Head of caudate nucleus (tissue), 42 donors: ENCODE data around the gene RNF4.

Experiments
- DNase-seq, 42 donors: peaks; one replicate each; pipeline versions ENCODE4 v3.0.0 to v3.0.0-alpha.2; 2020 to 2021; ENCODE audit warnings: mixed read lengths in 7 of 42
- intact Hi-C: fragments of 100-400 bp; cut with DNase I; formaldehyde crosslinking; loops from one replicate; pipeline ENCODE4 v1.15.0; 2022

The RNF4 gene

DNA sequence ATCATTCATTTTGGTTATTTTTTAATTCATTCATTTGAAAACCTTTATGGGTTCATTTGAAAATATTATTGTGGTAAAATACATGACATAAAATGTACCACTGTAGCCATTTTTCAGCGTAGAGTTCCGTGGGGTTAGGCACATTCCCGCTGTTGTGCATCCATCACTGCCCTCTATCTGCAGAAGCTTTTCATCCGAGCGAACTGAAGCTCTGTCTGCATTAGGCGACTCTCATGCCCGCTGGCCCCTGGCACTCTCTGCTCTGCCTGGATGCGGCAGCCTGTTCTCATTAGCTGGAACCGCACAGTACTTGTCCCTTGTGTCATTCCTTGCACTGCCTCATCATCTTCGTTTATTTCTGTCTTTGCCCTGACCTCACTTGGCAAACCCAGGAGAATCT lies 32.6 kb upstream of the RNF4 start:
- peak in 41 of 42 donors; percentile 33 to 90 (median 73) for DNase-seq
- intact Hi-C loops: no loop called here

DNA sequence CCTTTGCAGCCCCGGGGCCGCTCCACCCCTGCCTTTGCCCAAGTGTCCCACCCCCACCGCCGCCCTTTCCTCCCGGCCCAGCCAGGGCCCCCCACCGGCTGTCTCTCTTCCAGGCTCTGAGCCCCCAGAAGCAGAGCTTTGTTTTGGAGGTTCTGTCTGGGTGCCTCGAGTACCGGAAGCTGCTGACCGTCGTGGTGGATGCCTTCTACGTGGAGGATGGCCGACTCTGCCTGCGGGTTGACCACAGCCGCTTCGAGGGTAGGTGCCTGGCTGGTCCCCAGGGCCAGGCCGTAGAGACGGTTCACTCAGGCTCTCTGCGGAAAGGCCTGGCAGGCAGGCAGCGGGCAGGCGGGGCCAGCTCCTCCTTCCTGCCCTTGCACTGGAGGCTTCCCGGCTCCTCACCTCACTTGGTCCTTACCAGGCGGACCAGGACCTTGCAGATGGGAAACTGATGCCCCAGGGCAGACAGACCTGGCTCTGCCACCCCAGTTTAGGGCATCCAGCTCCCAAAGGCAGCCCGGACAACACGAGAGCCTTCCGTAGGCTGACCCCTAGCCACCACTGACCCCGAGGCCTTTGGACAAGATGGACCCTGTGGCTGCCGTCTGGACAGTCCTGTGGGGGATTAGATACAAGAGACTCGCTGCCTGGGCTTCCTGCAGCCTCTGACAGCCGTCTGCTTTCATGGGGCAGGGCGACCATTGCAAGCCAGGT lies 32.0 kb upstream of the RNF4 start:
- intact Hi-C loops: no loop called here
- no peak for DNase-seq

DNA sequence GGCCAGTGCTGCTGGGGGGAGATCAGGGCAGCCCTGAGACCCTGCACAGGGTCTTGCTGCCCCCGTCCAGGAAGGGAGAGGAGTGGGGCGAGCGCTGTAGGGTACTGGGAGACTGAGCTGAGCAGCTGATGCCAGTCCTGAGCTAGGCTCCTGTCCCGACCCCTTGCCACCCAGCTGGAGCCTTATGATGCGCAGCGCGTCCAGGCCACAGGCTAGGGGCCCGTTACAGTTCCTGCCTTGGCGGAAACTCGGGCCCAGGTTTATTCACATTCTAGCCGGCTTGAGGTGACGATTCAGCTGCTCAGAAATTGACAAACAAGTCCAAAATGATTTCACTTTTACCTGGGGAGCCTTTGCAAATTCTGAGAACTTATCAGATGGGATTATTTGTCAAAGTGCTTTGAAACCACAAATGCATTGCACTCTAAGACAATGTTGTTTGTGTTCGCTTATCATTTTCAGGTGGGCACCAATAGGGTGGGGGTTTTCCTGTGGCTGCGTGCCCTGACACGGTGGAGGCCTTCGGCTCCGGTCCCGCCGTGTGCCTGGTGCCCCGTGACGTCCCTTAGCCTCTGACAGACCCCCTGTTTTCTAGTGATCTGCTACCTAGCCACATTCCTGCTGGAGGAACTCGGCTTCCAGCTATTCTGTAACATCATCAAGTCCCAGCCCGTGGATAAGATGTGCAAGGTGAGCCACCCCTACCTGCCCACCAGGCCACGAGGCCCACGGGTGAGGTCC lies 31.3 kb upstream of the RNF4 start:
- intact Hi-C loops: no loop called here
- no peak for DNase-seq

DNA sequence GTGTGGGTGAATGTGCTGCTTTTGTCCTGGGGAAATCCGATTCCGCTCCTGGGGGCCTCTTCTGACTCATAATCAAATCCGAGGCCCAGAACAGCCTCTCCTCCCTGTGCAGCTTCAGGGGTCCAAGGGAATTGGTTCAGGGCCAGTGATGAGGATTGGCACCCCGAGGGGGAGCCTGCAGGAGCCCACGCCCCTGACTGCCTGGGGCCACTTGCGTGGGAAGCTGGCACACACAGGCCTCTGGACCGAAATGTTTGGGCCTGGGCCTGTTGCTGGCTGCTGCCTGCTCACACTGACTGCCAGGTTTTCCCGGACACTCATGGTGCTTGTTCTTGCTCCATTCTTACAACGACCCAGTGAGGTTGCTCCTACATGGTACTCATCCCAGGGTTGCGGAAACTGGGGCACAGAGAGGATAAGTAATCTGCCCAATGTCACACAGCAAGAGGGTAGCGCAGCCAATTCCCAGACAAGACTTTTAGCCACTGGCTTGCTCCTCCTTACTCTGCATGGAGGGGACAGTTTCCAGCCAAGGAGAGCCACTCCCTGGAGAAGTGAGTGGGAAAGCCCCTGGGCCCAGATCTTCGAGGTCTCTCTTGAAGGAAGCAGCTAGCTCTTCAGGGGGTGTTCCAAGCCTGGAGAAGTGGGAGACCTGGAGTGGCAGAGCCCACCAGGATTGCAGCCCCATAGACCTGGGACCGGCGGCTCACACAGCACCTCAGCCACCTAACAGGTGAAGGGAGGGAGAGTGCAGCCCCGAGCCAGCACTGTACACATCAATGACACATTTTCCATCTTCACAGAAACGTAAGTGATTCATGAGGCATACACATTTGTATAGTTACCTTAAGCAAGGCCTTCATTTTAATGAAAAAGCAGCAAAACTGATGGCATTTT lies 29.8 kb upstream of the RNF4 start:
- peak in 13 of 42 donors; percentile 30 to 75 (median 48) for DNase-seq
- intact Hi-C loops: no loop called here

DNA sequence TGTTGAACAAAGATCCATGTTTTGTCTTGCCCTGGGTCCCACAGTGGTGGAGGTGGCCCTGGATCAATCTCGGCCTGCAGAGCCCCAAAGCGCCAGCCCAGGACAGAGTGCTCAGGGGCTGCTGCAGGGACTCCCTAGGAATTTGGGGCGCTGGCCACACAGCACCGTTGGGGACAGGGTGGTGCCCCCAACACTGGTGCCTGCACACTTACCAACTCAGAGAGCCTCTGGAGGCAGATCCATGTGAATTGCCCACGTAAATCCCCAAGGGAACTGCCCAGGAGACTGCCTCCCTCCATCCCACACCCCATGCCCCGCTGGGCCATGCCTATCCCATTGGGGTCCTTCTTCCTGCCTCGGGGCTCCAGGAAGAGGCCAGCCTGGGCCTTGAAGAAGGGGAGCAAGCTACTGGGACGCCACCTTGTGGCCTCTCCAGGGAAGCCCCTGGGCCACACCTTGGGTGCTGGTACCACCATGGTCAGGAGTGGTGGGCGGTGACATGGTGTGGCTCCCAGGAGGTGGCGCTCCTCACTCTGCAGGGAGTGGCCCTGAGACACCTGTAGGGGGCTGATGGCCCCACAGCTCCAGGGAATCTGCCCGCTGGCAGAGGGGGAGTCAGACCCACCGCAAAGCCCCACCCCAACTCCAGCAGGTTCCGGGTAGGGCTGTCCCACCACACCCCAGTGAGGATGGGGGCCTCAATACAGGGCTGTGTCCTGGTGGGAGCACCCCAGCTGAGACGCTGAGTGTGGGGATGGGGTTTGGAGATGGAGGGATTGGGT lies 27.3 kb upstream of the RNF4 start:
- intact Hi-C loops: no loop called here
- DNase-seq: peak in 24 of 42 donors; percentile 15 to 67 (median 37)

DNA sequence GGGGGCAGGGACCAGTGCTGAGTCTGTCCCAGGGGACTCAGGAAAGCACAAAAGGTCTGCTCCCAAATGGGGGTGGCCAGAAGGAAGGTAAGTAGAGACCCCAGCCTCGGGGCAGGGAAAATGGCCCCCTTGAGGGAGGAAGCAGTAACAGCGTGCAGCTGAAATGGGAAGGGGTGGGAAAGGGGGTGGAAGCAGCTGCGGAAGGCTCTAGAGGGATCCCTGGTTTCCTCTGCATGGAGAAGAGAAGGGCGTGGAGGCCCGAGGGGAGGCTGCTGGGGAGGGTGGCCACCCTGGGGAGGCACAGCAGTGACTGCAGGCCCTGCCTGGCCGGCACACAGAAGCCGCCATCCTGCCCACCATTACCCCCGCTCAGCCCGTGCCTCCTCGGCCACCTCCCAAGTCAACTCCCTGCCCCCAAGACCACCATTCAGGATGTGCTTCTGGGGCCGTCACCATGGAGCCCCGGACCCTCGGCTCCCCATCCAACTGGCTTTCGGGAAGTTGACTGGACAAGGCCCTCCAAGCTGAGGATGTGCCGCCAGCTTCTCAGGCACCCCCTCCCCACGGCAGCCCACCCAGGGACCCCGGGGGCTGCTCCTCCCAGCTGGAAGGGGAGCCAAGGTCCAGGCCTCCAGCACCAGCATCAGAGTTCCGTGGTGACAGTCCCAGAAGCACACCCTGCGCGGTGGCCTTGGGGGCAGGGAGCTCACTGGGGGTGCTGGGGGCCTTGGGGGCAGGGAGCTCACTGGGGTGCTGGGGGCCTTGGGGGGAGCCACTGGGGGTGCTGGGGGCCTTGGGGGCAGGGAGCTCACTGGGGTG lies 26.5 kb upstream of the RNF4 start:
- no peak for DNase-seq

DNA sequence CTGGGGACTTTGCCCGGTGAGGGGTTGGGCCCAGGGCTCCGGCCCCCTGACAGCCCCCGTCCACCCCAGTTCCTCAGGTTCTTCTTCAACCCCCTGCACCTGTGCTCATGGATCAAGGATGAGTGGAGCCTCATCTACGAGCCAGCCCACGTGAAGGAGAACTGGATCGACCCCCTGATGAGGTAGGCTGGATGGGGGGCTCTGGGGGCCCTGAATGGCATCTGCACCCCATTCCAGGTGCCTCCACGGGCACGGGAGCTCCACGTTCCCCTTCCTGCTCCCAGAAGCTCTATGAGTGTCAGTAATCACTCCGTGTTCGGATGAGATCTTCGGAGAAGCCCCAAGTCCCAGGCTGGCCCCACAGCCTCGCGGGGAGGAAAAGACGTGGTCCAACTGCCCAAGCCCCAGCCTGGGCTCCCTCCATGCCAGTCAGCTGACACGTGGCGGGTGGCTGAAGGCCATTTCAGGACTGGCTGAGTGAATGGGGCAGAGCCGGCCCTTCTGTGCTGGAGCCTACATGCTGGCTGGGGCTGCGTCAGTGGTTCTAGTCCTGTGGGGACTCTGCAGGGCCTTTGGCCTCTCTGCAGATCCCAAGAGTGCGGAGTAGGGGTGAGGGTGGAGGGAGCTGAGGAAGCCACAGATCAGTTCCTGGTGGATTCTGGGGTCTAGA lies 25.7 kb upstream of the RNF4 start:
- intact Hi-C loops: no loop called here
- DNase-seq: peak in 1 of 42 donors; percentile 20

More for the DNA sequence above, 26.5 kb upstream of the RNF4 start:
- intact Hi-C loops: no loop called here

DNA sequence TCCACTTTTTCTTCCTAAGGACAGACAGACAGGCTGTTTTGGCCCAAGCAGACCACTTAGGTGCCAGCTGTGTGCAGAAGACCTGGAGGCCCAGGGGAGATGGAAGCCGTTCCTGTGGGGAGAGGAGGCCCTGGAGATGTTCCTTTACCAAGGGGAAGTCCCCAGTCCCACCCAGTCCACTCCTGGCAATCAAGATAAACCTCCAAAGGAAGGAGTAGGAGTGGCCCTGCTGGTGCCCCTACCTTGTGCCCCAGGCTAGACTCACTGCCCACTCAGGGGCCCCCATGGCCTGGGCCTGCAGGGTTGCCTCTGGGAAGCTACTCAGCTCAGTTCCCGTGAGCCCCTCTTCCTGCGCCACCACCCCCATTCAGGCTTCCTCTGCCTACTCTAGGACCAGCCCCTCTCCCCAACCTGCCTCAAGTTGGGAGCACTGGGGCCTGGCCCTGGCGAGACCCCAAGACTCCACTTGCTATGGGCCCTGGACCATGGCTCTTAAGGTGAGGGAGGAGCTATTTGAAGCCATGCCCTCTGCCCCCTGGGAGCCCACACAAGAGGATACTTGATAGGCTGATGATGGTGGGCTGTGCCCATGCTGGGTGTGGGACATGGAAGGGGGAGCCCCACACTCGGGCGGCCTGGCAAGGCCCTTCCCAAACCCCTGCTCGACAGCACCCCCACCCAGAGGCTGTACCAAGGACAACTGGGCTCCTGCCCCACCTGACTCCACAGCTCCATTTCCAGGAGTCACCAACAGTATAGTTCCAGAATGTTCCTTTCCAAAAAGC lies 24.8 kb upstream of the RNF4 start:
- intact Hi-C loops: no loop called here
- no peak for DNase-seq

DNA sequence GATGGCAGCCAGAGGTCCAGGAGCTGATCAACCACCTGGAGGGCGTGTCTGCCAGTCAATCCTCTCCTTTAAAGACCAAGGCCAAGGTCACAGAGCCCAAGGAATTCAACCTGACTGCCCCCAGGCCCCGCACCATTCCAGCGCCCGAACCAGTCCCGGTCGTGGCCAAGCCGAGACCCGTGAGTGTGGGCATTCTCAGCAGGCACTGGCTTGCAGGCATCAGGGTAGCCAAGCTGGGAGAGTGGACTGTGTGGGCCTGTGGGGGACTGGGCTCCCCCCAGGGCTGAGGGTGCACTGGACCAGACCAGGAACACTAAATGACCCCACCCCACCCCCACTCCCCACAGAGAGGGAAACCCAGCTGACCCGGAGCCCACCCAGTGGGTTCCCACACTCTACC lies 23.8 kb upstream of the RNF4 start:
- intact Hi-C loops: no loop called here

DNA sequence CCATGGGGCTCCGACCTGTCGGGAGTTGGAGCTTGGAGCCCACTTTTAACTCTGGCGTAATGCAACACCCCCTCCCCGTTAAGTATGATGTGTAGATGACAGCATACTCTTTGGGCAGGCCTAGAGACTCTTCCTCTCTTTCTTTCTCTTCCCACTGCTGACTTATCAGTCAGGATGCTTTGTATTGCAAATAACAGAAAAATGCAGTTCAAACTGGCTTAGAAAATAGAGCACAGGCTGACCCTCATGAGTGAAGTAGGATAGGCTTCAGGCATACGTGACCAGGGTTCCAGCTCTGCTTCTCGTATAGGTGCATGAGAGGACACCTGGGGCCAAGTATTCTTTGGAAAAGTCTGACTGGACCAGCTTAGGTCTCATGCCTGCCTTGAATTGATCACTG lies 23.3 kb upstream of the RNF4 start:
- intact Hi-C loops: no loop called here
- DNase-seq: no peak

More for the DNA sequence above, 23.8 kb upstream of the RNF4 start:
- DNase-seq: no peak

DNA sequence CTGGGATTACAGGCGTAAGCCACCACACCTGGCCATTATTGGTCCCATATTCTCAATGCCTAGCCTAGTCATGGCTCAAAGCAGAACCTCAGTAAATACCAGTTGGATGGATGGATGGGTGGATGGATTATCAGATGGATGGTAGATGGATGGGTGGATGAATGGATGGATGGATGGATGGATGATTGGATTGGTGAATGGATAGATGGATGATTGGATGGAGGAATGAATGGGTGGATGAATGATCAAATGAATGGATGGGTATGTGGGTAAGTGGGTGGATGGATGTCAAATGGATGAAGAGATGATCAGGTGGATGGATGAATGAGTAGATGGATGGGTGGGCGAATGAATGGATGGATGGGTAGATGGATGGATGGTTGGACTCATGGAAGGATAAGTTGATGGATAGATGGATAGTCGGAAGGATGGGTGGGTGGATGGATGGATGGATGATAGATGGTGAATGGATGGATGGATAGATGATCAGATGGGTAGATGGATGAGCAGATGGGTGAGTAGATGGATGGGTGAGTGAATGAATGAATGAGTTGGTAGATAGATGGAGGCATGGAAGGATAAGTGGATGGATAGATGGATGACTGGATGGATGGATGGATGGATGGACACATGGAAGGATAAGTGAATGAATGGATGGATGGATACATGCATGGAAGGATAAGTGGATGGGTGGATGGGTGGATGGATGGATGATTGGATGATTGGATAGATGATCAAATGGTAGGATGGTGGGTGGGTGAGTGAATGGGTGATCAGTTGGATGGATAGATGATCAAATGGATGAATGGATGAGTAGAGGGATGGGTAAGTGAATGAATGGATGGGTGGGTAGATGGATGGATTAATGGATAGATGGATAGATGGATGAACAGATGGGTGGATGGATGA lies 22.0 kb upstream of the RNF4 start:
- no peak for DNase-seq
- intact Hi-C loops: no loop called here

DNA sequence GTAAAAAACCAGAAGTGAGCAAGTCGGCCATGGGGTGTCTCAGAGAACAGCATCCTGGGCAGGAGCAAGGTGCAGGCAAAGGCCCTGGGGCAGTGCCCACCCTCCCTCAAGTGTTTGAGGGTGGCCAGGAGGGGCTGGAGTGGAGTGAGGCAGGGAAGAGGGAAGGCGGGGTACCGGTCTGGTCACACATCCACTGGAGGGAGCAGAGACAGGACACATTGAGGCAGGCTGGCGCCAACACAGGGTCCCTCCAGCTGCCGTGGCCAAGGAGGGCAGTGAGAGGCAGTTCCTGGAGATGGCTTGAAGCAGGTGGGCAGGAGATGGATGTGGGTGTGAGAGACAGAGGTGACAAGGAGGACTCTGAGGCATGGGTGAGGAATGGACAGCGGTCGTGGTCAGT lies 20.3 kb upstream of the RNF4 start:
- DNase-seq: no peak
- intact Hi-C loops: no loop called here

DNA sequence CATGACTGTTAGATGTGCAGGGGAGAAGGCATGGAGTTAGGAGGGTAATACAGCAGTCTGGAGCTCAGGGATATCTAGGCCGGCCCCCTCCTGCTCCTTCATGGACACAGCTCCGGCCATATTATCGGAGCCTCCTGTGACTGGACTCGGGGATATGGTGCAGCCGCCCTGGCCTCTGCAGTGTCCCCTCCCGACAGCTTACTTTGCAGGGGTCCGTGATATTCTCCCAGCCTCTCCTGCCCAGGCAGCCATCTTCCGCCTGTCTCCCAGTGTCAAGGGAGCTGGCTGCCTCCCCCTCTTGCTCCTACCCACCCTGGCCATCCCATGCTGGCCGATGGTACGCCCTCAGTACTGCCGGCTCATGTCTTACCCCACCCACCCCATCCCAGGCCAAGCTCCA lies 19.9 kb upstream of the RNF4 start:
- intact Hi-C loops: no loop called here
- no peak for DNase-seq

DNA sequence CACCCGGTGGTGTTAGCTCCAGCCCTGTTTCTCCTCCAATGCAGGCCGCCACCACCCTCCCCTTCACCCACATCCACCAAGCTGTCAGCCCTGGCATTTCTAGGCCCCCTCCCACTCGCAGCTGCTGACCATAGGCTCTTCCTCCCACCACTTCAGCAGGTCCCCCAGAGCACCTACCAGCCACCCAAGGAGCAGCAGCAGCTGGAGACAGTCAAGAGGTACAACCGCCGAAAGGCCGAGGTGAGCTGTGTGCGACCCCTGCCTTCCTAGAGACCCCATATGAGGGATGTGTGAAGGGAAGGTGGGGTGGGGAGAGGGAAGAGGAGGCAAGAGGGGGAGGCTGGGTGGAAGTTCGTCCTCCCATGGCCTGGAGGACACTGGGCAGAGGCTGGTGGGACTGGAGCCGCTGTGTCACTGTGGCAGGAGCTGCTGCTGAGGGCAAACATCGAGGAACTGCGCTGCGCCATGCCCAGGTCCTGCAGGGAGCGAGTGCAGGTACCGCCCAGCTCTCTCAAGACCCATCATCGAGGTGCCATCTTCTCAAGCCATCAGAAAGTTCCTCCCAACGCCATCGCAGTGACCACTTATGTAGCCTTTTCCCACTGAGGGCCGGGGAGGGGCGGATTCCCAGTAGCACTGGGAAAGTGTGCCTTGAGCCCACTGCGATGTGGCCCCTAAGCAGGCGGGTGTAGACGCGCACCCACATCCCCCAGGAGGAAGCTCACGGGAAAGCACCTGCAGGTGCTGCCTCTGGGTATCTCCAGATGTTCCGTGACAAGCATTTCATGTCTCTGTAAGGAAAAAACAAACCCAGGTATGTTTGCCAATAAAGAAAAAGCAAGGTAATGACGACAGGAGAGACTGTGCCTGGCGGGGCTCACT lies 19.2 kb upstream of the RNF4 start:
- intact Hi-C loops: no loop called here
- no peak for DNase-seq
